ENCODE data around the gene PTPRCAP. TPM values are rescaled to one million over a fixed set of nuclear protein-coding genes. Genes with fewer than 3 reads are reported as not detected.

PTPRCAP gene
- total RNA-seq, 2 experiments from 2014 or later: 390 to 424 TPM

DNA sequence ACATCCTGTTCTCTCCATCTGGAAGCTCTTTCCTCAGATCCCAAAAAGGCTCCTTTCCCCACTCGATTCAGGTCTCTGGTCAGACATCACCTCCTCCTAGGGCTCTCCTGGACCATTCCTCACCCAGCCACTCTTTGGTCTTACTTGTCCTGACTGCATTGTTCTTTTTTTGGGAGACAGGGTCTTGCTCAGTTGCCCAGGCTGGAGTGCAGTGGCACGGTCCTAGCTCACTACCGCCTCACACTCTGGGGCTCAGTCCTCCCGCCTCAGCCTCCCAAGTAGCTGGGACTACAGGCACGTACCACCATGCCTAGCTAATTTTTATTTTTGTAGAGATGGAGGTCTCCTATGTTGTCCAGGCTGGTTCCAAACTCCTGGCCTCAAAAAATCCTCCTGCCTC, 8.0 kb upstream of the PTPRCAP start:
- H3K4me1 Mint-ChIP-seq: peaks cover 69% of the 10 kb centered on the region
- H3K4me3 Mint-ChIP-seq: peak overlapping the region; percentile 5
- H3K36me3 Mint-ChIP-seq: no peaks in the 10 kb centered on the region
- H3K27ac Mint-ChIP-seq: peak overlapping the region; percentile 79
- ATAC-seq (no peak), DNase-seq (no peak)
- no peaks in the 10 kb centered on the region for H3K9me3 Mint-ChIP-seq (ENCODE audit: low read depth)
- CTCF ChIA-PET: no interaction called here
- peaks cover 2% of the 10 kb centered on the region for H3K27me3 Mint-ChIP-seq

DNA sequence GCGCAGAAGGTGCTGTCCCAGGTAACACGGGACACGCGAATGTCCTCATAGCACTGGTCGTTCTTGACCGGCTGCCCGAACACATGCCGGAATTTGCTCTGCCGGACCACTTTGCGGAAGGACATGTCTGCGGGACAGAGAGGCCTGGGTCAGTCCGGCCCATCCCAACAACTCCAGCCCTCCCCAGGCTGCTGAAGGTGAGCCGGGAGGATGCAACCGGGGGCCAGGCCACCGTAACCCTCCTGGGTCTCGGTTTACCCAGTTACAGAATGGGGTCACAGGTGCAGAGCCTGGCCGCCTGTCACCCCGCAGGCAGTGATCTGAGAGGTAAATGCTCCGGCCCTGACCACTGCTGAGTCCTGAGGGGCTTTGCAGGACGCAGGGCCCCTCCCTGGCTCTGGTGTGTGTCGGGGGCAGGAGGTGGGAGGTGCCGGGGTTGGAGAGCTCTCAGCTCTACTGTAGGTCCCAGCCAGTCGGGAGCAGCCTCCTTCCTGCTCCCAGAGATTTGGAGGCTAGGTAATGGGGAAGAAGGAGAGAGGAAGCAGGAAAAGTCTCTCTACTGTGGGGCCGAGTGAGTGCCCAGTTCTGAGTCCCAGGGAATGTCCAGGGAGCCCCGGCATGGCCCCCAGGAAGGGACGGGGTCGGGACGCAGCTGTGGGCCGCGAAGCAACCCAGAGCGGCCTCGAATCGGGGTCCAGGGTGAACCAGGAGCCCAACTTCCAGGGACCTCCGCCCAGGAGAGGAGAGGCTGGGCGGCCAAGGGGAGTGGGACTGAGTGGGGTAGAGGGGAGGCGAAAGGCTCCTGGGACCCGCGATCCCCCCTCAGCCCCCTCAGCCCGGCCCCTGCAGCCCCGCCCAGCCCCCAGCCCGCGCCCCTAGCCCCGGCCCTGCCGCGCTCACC, 5.3 kb upstream of the PTPRCAP start:
- Mint-ChIP-seq H3K4me3 (peak overlapping the region; percentile 30), H3K27ac (peak overlapping the region; percentile 56), H3K27me3 (no peaks in the 10 kb centered on the region), H3K36me3 (peaks cover 1% of the 10 kb centered on the region), H3K4me1 (peaks cover 76% of the 10 kb centered on the region), H3K9me3 (ENCODE audit: low read depth) (no peaks in the 10 kb centered on the region)
- CTCF ChIA-PET: interaction anchor here (1.6 kb wide), 1 partner anchor 25 kb away, joined by 5 read pairs; no protein-coding TSS in a partner anchor
- no peak for ATAC-seq
- no peak for DNase-seq

DNA sequence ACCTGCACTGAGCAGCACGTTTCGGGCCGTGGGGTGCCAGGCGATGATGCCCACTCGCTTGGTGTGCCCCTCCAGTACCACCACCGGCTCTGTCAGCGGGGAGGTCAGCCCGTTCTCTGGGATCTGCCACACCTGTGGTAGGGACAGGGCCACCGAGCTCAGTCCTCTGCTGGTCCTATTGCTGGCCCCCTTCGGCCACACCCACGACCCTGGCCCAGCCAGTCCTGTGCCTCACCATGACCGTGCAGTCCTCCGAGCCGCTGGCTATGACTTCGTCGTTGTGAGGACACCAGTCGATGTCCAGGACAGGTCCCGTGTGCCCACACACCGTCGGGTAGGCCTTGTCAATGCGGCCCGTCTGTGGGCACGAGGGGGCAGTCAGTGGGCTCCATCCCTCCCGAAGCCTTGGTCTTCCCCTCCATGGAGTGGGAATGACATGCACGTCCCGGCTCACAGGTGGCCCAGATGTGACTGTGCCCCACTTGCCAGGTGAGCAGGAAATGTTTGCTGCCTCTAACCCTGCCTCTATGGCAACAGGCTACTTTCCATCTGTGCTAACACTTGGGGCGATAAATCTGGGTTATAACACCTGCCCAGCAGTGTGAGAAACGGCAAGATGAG, 4.4 kb upstream of the PTPRCAP start:
- Mint-ChIP-seq H3K4me1 (peaks cover 69% of the 10 kb centered on the region), H3K4me3 (no peak overlapping the region), H3K36me3 (peaks cover 7% of the 10 kb centered on the region), H3K27ac (peak overlapping the region; percentile 56), H3K27me3 (no peaks in the 10 kb centered on the region), H3K9me3 (ENCODE audit: low read depth) (no peaks in the 10 kb centered on the region)
- CTCF ChIA-PET: interaction anchor here (0.6 to 1.9 kb wide), 2 partner anchors 13 to 40 kb away, joined by 3 to 8 read pairs; partner anchors contain the start of gene PPP1CA
- DNase-seq (no peak), ATAC-seq (no peak)

DNA sequence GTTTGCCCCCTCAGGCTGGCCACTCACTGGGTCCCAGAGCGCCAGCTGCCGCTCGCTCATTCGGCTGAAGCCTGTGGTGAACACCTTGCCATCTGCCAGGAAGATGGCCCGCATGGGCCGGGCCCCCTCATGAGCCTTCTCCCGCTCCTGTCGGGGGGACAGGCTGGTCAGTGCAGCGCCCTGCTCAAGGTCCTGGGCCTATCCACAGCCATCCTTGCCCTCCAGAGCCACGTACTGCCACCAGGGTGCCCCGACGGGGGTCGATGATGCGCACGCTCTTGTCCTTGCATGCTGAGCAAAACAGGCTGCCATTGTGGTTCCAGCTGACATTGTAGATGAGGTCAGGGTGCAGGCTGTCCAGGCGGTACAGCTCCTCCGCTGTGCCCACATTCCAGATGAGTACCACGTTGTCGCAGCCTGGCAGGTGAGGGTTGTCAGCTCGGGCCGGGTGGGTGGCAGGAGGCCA, 3.6 kb upstream of the PTPRCAP start:
- peak overlapping the region; percentile 29 for H3K27ac Mint-ChIP-seq
- peaks cover 61% of the 10 kb centered on the region for H3K4me1 Mint-ChIP-seq
- ATAC-seq (no peak), DNase-seq (no peak)
- H3K4me3 Mint-ChIP-seq: peak overlapping the region; percentile 8
- CTCF ChIA-PET: interaction anchor here (0.6 to 1.9 kb wide), 2 partner anchors 12 to 40 kb away, joined by 3 to 8 read pairs; partner anchors contain the start of gene PPP1CA
- no peaks in the 10 kb centered on the region for H3K9me3 Mint-ChIP-seq (ENCODE audit: low read depth)
- H3K36me3 Mint-ChIP-seq: peaks cover 13% of the 10 kb centered on the region
- H3K27me3 Mint-ChIP-seq: no peaks in the 10 kb centered on the region

DNA sequence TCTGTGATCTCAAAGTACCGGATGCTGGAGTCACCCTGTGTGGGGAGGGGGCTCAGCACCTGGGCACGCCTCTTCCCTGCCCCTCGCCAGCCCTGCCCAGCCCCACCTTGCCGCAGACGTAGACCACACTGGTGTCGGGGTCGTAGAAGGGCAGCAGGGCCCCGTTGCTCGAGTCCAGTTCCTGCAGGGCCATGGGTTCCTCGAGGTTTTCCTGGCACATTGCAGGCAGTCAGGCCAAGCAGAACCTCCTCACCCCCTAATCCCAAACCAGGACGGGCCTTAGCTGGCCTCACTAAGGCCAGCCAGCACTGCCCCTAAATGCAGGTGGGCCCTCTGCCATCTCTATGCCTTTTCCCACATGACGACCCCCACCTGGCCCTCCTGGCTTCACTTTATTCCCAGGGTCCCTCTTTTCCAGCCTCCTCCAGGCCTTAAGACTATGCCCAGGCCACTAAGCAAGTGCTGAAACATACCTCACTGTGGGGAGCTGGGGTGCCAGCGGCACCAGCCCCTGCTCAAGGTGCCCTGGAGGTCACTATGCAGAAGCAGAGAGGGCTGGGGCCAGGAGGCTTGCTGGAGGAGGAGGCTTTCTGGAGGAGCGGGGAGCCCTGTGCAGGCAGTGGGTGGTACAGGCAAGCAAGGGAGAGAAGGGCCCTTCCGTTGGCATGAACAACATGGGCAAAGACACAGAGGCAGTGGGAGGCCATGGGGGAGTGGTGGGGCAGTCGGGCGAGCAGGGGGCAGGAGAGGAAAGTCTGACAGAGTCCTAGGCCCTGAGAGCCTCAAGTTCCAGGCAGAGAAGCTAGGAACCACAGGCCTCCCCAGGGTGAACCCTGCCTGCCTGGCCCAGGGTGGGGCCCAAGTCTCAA, 3.0 kb upstream of the PTPRCAP start:
- Mint-ChIP-seq H3K4me3 (peak overlapping the region; percentile 95), H3K4me1 (peaks cover 58% of the 10 kb centered on the region), H3K36me3 (peaks cover 19% of the 10 kb centered on the region), H3K27me3 (no peaks in the 10 kb centered on the region), H3K9me3 (ENCODE audit: low read depth) (no peaks in the 10 kb centered on the region), H3K27ac (peak overlapping the region; percentile 93)
- ATAC-seq (no peak), DNase-seq (no peak)
- CTCF ChIA-PET: interaction anchor here (1.2 to 1.9 kb wide), 3 partner anchors 12 to 39 kb away, joined by 3 to 8 read pairs (median 5); partner anchors contain the start of genes GPR152, PPP1CA and RPS6KB2

DNA sequence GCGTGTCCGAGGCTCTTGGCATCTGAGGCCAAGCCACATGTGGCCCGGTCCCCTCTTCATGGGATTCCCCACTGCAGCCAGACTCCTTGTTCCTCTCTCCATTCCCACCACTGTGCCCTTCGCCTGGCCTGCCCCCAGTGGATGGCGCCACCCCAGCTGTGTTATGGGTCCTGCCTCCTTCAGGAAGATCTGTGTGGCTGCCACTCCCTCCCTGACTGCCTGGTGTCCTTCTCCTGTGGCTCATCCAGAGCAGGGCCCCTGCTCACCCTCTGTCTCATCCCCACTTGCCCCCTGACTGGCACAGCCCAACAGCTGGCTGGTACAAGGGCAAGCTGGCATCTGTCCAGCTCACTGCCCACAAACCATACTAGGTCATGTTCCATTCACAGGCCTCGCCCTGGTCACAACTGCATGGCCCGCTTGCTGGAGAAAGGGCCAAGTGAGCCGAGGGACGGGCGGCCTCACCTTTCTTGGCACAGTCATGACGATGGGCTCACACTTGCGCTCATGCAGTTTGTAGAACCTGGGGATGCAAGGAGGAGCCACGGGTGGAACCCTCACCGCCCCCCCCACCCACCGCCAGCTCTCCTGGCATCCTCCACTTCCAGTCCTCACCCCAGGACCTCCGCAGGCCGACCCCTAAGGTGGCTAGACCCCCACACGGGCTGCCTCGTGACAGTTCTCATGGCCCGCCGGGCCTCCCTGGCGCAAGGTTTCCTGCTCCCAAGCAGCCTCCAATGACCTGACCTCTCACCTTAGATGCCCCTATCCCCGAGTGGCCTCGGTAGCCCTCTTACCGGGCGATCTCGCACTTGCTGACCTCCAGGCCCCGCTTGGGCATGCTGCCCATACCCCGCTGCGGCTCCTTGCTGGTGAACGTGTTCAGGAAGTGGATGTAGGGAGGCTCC, 2.1 kb upstream of the PTPRCAP start:
- H3K27ac Mint-ChIP-seq: peak overlapping the region; percentile 93
- ATAC-seq (no peak), DNase-seq (peak; percentile 59)
- H3K4me3 Mint-ChIP-seq: peak overlapping the region; percentile 95
- CTCF ChIA-PET: interaction anchor here (0.9 to 8.0 kb wide), 13 partner anchors 11 to 78 kb away, joined by 3 to 96 read pairs (median 4); partner anchors contain the start of genes GPR152, PPP1CA, RPS6KB2 and TBC1D10C
- H3K4me1 Mint-ChIP-seq: peaks cover 54% of the 10 kb centered on the region
- H3K27me3 Mint-ChIP-seq: no peaks in the 10 kb centered on the region
- peaks cover 23% of the 10 kb centered on the region for H3K36me3 Mint-ChIP-seq
- no peaks in the 10 kb centered on the region for H3K9me3 Mint-ChIP-seq (ENCODE audit: low read depth)

DNA sequence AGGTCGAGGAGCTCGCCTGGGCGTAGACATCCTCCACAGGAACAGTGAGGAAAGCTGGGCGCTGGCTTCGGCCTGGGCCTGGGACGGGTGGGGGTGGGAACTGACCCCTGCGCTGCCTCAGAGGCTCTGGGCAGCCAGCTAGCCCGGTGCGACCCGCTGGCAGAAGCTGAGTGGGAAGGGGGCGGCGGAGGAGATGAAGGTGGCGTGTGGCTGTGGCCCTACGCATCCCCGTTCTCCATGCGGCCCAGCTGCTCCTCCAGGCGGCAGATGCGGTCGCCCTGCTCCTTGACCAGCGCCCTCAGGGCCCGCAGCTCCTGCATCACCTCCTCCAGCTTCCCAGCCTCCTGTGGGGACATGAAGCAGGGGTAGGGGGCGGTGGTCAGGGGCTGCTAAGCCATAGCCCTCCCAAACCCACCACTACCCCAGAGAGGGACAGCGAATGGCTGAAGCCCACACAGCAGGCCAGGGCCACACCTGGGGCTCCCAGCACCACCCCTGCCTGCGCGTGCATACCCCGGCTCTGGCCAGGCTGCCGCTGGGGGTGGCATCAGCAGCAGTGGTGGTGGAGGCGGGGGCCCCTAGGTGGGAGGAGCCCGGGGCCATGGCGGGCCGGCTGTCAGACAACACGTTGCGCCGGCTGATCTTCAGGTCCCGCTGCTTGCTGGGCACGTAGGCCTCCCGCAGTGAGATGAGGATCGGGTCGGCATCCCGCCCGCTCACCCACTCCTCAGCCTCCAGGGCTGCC, 848 bp upstream of the PTPRCAP start:
- Mint-ChIP-seq H3K4me3 (peak overlapping the region; percentile 95), H3K4me1 (peaks cover 57% of the 10 kb centered on the region), H3K27me3 (no peaks in the 10 kb centered on the region), H3K27ac (peak overlapping the region; percentile 93), H3K9me3 (ENCODE audit: low read depth) (no peaks in the 10 kb centered on the region), H3K36me3 (peaks cover 30% of the 10 kb centered on the region)
- ATAC-seq (peak; percentile 61), DNase-seq (peak; percentile 91)
- CTCF ChIA-PET: interaction anchor here (0.7 to 8.0 kb wide), 22 partner anchors 10 to 121 kb away, joined by 3 to 96 read pairs (median 5); partner anchors contain the start of genes AIP, PPP1CA, RAD9A and RPS6KB2

DNA sequence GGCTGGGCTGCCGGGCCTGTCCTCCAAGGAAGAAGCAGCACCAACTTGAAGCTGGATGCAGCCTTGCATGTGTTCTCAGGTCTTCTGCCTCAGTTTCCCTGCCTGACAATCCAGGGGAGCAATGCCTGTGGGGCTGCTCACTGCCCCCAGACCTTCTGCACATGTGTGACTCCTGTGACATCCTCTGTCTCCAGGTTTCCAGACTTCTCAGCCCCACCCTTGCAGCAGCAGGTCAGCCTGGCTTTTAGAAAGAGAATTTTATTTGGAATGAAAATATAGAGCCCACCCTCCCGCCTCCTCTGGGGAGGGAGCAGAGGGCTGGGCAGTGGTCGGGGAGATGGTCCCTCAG, 301 bp upstream of the PTPRCAP start:
- Mint-ChIP-seq H3K36me3 (peaks cover 30% of the 10 kb centered on the region), H3K4me1 (peaks cover 62% of the 10 kb centered on the region), H3K9me3 (ENCODE audit: low read depth) (no peaks in the 10 kb centered on the region), H3K27ac (peak overlapping the region; percentile 91), H3K4me3 (peak overlapping the region; percentile 95), H3K27me3 (no peaks in the 10 kb centered on the region)
- no peak for ATAC-seq
- CTCF ChIA-PET: interaction anchor here (0.7 to 8.0 kb wide), 20 partner anchors 10 to 120 kb away, joined by 3 to 96 read pairs (median 6); partner anchors contain the start of genes AIP, PITPNM1, PPP1CA and RAD9A
- no peak for DNase-seq

DNA sequence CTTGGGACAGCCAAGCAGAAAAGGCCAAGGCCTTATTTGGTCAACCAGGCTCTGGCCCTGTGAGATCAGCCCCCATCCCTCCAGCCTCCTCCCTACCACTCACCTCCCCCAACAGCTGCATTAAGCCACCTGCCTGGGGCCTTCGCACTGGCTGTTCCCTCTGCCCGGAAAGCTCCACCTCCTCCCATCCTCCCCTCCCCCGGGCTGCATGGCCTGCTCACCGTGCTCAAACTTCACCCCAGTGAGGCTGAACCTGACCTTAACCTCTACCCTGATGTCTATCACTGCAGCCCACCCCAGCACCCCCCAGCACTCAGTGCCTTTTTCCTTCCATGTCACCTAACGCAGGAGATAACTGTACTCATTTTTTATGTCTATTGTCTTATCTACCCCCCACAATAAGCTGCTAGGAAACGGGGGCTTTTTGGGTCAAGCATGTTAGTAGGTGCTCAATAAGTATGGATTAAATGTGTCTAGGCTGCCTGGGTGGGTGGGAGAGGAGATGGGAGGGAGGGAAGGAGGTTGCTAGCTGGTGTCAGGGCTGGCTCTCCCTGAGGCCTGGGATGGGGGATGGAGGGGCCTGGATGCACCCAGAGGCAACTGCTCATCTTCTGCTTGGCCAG, 912 bp downstream of the PTPRCAP start:
- Mint-ChIP-seq H3K27ac (peak overlapping the region; percentile 91), H3K36me3 (peaks cover 37% of the 10 kb centered on the region), H3K27me3 (no peaks in the 10 kb centered on the region), H3K4me3 (peak overlapping the region; percentile 95), H3K4me1 (peaks cover 65% of the 10 kb centered on the region), H3K9me3 (ENCODE audit: low read depth) (no peaks in the 10 kb centered on the region)
- ATAC-seq (peak; percentile 46), DNase-seq (peak; percentile 91)
- CTCF ChIA-PET: interaction anchor here (0.9 to 8.0 kb wide), 12 partner anchors 13 to 84 kb away, joined by 3 to 96 read pairs (median 8); partner anchors contain the start of genes AIP, PITPNM1, PPP1CA and TBC1D10C

DNA sequence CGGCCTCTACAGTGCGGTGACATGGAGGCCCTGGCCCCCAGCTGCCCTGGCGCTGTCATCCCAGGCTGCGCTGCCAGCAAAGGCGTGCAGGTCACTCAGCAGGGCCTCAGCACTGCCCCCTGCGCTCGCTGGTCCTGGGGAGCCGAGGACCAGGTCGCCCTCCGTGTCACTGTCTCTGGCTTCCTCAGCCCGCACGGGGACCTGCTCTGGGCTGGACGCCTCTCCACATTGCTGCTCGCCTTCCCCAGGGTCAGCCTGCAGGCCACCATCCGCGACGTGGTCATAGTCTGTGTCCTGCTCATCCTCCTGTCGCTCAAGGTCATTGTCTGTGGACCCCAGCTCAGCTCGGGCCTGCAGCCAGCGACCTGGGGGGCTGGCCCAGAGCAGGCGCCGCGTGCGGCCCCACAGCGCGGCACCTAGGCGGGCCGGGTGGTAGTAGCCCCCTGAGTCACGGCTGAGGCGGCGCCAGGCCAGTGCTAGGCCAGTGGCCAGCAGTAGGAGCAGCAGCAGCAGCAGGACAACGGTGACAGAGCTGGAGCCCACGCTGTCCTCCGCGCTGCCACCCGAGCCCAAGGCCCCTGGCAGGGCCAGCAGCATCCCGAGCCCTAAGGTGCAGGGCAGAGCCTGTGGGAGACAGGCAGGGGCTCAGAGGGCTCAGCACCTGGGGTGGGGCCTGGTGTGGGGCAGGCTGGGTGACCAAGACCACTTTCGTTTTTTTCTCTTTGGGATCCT, 1.6 kb downstream of the PTPRCAP start:
- CTCF ChIA-PET: interaction anchor here (1.1 to 8.0 kb wide), 5 partner anchors 28 to 70 kb away, joined by 3 to 96 read pairs (median 12); partner anchors contain the start of genes PITPNM1, PPP1CA and TBC1D10C
- DNase-seq: no peak
- peak overlapping the region; percentile 95 for H3K4me3 Mint-ChIP-seq
- H3K9me3 Mint-ChIP-seq (ENCODE audit: low read depth): no peaks in the 10 kb centered on the region
- peak; percentile 7 for ATAC-seq
- H3K27me3 Mint-ChIP-seq: no peaks in the 10 kb centered on the region
- H3K4me1 Mint-ChIP-seq: peaks cover 61% of the 10 kb centered on the region
- H3K36me3 Mint-ChIP-seq: peaks cover 38% of the 10 kb centered on the region
- peak overlapping the region; percentile 91 for H3K27ac Mint-ChIP-seq
